Activated CD8-positive, alpha-beta T cell treated with anti-CD3 and anti-CD28 coated beads, Interleukin-2, amount 10 ng/mL, durations not matched to agents 7 days and 5 days (primary cell): Measurements from ENCODE around the gene ALOX12. TPM values are rescaled to one million over a fixed set of nuclear protein-coding genes. Genes with fewer than 3 reads are reported as not detected.

Experiments used
- ATAC-seq: fragments of 150-1000 bp; cut with Tn5 transposase; one replicate; pipeline ENCODE4 v1.10.0; 2021; ENCODE audit warnings: moderate library complexity
- CTCF ChIA-PET: fragments of 350-600 bp; sonication (Branson Sonifier 250); formaldehyde crosslinking; loops from one replicate; lab custom pipeline; 2021; ENCODE audit warnings: antibody characterized with exemption; lab: Charles Lee
- POLR2A ChIA-PET: fragments of 350-600 bp; sonication (Branson Sonifier 250); formaldehyde crosslinking; loops from one replicate; lab custom pipeline; 2021; ENCODE audit warnings: antibody characterized with exemption; lab: Charles Lee
- DNase-seq: peaks from one replicate; pipeline ENCODE4 v3.0.0-alpha.2; 2020
- H3K27ac Mint-ChIP-seq: one replicate; pipeline ENCODE4 v1.8.0; 2021; ENCODE audit warnings: mild to moderate bottlenecking, mixed read lengths
- H3K27me3 Mint-ChIP-seq: one replicate; pipeline ENCODE4 v1.8.0; 2021; ENCODE audit warnings: low read depth, mixed read lengths
- H3K36me3 Mint-ChIP-seq: one replicate; pipeline ENCODE4 v1.8.0; 2021; ENCODE audit warnings: low read depth, mixed read lengths
- H3K4me1 Mint-ChIP-seq: one replicate; pipeline ENCODE4 v1.8.0; 2021; ENCODE audit warnings: low read depth, mixed read lengths
- H3K4me3 Mint-ChIP-seq: one replicate; pipeline ENCODE4 v1.8.0; 2021; ENCODE audit warnings: mild to moderate bottlenecking, mixed read lengths
- H3K9me3 Mint-ChIP-seq: one replicate; pipeline ENCODE4 v1.8.0; 2022; ENCODE audit warnings: mixed read lengths; ENCODE audit not compliant: insufficient read depth
- total RNA-seq, 2 experiments: library from RNA; stranded (reverse); gene quantifications; one replicate each; pipeline ENCODE4 v1.2.3, GENCODE V29; 2021

ALOX12 gene
- total RNA-seq, 2 experiments from 2014 or later = not detected

DNA sequence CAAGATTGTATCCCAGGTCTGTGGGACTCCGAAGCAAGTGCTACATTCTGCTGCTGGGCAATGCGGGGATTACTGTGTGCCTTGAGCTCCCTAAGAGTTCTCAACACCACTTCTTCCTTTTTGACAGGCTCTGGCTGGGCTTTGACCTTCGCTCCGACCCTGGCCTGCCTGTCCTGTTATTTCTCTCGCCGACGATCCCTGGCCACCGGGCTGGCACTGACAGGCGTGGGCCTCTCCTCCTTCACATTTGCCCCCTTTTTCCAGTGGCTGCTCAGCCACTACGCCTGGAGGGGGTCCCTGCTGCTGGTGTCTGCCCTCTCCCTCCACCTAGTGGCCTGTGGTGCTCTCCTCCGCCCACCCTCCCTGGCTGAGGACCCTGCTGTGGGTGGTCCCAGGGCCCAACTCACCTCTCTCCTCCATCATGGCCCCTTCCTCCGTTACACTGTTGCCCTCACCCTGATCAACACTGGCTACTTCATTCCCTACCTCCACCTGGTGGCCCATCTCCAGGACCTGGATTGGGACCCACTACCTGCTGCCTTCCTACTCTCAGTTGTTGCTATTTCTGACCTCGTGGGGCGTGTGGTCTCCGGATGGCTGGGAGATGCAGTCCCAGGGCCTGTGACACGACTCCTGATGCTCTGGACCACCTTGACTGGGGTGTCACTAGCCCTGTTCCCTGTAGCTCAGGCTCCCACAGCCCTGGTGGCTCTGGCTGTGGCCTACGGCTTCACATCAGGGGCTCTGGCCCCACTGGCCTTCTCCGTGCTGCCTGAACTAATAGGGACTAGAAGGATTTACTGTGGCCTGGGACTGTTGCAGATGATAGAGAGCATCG lies 42.4 kb downstream of the ALOX12 start:
- CTCF ChIA-PET = interaction anchor here (0.9 to 4.3 kb wide), 6 partner anchors 8 to 95 kb away, joined by 3 to 59 read pairs (median 6); partner anchors contain the start of gene BCL6B
- DNase-seq (no peak), ATAC-seq (no peak)
- H3K4me3 Mint-ChIP-seq = peak overlapping the region; percentile 26
- peak overlapping the region; percentile 24 for H3K27ac Mint-ChIP-seq
- POLR2A ChIA-PET = interaction anchor here (1.9 kb wide), 1 partner anchor 16 kb away, joined by 6 read pairs; no protein-coding TSS in a partner anchor
- H3K9me3 Mint-ChIP-seq = no peaks in the 10 kb centered on the region
- peaks cover 57% of the 10 kb centered on the region for H3K4me1 Mint-ChIP-seq
- no peaks in the 10 kb centered on the region for H3K27me3 Mint-ChIP-seq
- H3K36me3 Mint-ChIP-seq = peaks cover 20% of the 10 kb centered on the region

DNA sequence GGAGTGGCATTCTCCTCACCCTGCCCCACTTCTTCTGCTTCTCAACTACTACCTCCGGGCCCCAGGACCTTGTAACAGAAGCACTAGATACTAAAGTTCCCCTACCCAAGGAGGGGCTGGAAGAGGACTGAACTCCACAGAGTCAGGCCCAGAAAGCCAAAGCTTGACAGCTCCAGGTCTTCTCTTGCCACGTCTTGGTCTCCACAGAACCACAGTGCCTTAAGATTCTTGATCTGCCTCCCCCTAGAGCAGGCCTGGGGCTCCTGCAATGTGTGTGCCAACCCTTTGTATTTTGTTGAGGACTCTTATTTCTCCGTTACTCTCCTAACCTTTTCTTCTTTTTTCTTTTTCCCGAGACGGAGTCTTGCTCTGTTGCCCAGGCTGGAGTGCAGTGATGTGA lies 44.0 kb downstream of the ALOX12 start:
- POLR2A ChIA-PET = interaction anchor here (1.9 kb wide), 1 partner anchor 18 kb away, joined by 6 read pairs; no protein-coding TSS in a partner anchor
- DNase-seq (no peak), ATAC-seq (no peak)
- peaks cover 5% of the 10 kb centered on the region for H3K27me3 Mint-ChIP-seq
- peak overlapping the region; percentile 69 for H3K27ac Mint-ChIP-seq
- H3K4me1 Mint-ChIP-seq = peaks cover 44% of the 10 kb centered on the region
- H3K9me3 Mint-ChIP-seq = no peaks in the 10 kb centered on the region
- CTCF ChIA-PET = interaction anchor here (0.8 to 2.5 kb wide), 5 partner anchors 12 to 125 kb away, joined by 3 to 7 read pairs (median 5); no protein-coding TSS in a partner anchor
- peaks cover 18% of the 10 kb centered on the region for H3K36me3 Mint-ChIP-seq
- no peak overlapping the region for H3K4me3 Mint-ChIP-seq

GRCh38 chr17:7041607-7042500 lies 46.0 kb downstream of the ALOX12 start:
- DNase-seq = no peak
- POLR2A ChIA-PET = interaction anchor here (1.0 to 1.7 kb wide), 3 partner anchors 18 to 35 kb away, joined by 3 to 4 read pairs (median 3); no protein-coding TSS in a partner anchor
- no peaks in the 10 kb centered on the region for H3K9me3 Mint-ChIP-seq
- peak overlapping the region; percentile 72 for H3K27ac Mint-ChIP-seq
- H3K36me3 Mint-ChIP-seq = peaks cover 18% of the 10 kb centered on the region
- peaks cover 8% of the 10 kb centered on the region for H3K27me3 Mint-ChIP-seq
- peaks cover 51% of the 10 kb centered on the region for H3K4me1 Mint-ChIP-seq
- H3K4me3 Mint-ChIP-seq = peak overlapping the region; percentile 58
- CTCF ChIA-PET = interaction anchor here (1.0 to 2.8 kb wide), 6 partner anchors 20 to 136 kb away, joined by 3 to 12 read pairs (median 4); no protein-coding TSS in a partner anchor
- peak; percentile 18 for ATAC-seq

- ATAC-seq = peak; percentile 38
- ChIA-PET CTCF (interaction anchor here (1.0 to 2.8 kb wide), 5 partner anchors 21 to 135 kb away, joined by 3 to 12 read pairs (median 5); no protein-coding TSS in a partner anchor), POLR2A (interaction anchor here (1.0 kb wide), 1 partner anchor 19 kb away, joined by 3 read pairs; no protein-coding TSS in a partner anchor)
- Mint-ChIP-seq H3K27me3 (peaks cover 8% of the 10 kb centered on the region), H3K4me1 (peaks cover 57% of the 10 kb centered on the region), H3K4me3 (peak overlapping the region; percentile 58), H3K36me3 (peaks cover 18% of the 10 kb centered on the region), H3K9me3 (no peaks in the 10 kb centered on the region), H3K27ac (peak overlapping the region; percentile 72)
- DNase-seq = peak; percentile 53
Measured at GRCh38 chr17:7042501-7043181, 46.8 kb downstream of the ALOX12 start.

GRCh38 chr17:7043182-7043496 lies 47.3 kb downstream of the ALOX12 start:
- peak overlapping the region; percentile 58 for H3K4me3 Mint-ChIP-seq
- peaks cover 54% of the 10 kb centered on the region for H3K4me1 Mint-ChIP-seq
- H3K27me3 Mint-ChIP-seq = peaks cover 8% of the 10 kb centered on the region
- peak overlapping the region; percentile 57 for H3K27ac Mint-ChIP-seq
- POLR2A ChIA-PET = interaction anchor here (1.5 kb wide), 1 partner anchor 7 kb away, joined by 5 read pairs; the partner anchor contains the start of gene SLC16A13
- no peaks in the 10 kb centered on the region for H3K9me3 Mint-ChIP-seq
- DNase-seq = no peak
- H3K36me3 Mint-ChIP-seq = peaks cover 17% of the 10 kb centered on the region
- CTCF ChIA-PET = interaction anchor here (1.0 to 13.6 kb wide), 5 partner anchors 21 to 134 kb away, joined by 3 to 395 read pairs (median 9); no protein-coding TSS in a partner anchor
- ATAC-seq = peak; percentile 1

DNA sequence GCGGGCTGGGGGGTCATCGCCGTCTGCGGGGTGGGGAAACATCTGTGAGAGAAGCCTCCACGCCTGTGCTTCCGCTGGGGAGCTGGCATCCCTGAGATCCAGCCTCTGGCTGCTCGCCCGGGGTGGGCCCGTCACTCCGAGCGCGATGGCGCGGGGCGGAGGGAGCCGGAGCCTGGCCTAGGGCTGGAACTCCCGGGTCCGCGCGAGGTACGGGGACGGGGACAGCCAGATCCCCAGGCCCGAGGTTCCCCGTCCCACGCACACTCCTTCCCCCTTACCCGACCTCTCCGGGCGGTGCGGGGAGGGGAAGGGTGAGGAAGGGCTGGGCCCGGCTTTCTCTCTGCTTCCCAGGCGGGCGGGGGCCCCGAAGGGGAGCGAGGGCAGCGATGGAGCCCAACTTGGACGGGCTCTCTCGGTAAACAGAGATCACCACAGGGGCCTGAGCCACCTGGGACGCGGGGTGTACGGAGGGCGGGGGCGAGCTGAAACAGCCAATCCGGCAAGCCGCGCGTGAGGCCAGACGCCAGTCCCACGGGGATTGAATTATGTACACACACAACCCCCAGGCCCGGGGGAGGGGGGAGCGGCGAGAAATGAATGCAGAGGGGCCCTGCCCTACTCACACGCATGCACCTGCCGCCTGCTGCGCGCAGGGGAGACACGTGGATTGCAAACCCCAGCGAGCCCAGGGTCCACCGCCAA lies 47.8 kb downstream of the ALOX12 start, which contains the start of gene SLC16A11:
Gene SLC16A11 (minus strand): TSS at position 596 of the 702 bp plus-strand sequence. CDS start 579 bp downstream, at position 17.
- ATAC-seq (peak; percentile 6), DNase-seq (no peak)
- Mint-ChIP-seq H3K4me3 (peak within 1 kb of the TSS; percentile 58), H3K27ac (peak within 1 kb of the TSS; percentile 57), H3K27me3 (peaks cover 8% of the 10 kb centered on the region), H3K4me1 (peaks cover 48% of the 10 kb centered on the region), H3K9me3 (no peaks in the 10 kb centered on the region), H3K36me3 (peaks cover 12% of the 10 kb centered on the region)
- POLR2A ChIA-PET = interaction anchor here (1.5 kb wide), 1 partner anchor 8 kb away, joined by 5 read pairs; the partner anchor contains the start of gene SLC16A13
- CTCF ChIA-PET = interaction anchor here (2.8 to 13.6 kb wide), 3 partner anchors 23 to 134 kb away, joined by 12 to 395 read pairs (median 31); no protein-coding TSS in a partner anchor

DNA sequence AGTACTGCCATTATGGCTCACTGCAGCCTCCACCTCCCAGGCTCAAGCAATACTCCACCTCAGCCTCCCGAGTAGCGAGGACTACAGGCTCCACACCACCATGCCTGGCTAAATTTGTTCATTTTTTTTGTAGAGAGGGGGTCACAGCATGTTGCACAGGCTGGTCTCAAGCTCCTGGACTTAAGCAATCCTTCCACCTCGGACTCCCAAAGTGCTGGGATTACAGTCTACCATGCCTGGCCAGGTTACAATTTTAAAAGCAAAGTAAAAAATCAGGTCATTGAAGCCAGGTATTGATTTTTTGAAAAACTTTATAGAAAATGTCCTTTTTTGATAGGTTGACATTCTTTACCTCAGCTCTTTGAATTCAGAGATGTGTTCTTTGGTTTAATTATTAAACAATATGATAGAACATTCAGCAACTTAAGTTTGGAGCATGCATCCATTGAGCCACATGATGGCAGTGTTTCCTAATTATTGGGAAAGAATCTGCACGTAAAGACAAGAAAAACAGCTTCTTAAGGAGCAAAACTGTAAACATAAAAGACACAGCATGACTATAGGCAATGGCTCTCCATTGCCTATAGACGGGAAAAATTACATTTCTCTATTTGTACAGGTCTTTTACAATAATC lies 49.8 kb downstream of the ALOX12 start:
- Mint-ChIP-seq H3K4me3 (peak overlapping the region; percentile 73), H3K9me3 (no peaks in the 10 kb centered on the region), H3K27me3 (peaks cover 10% of the 10 kb centered on the region), H3K4me1 (peaks cover 38% of the 10 kb centered on the region), H3K27ac (peak overlapping the region; percentile 66), H3K36me3 (peaks cover 1% of the 10 kb centered on the region)
- CTCF ChIA-PET = interaction anchor here (0.7 to 13.6 kb wide), 64 partner anchors 8 to 642 kb away, joined by 3 to 395 read pairs (median 4); partner anchors contain the start of genes ACADVL, ACAP1, ASGR1 and DLG4
- POLR2A ChIA-PET = interaction anchor here (0.6 to 2.9 kb wide), 10 partner anchors 10 to 413 kb away, joined by 3 to 24 read pairs (median 5); partner anchors contain the start of genes ACADVL and SLC16A13
- DNase-seq (peak; percentile 68), ATAC-seq (peak; percentile 42)

- peak; percentile 43 for ATAC-seq
- Mint-ChIP-seq H3K4me3 (peak overlapping the region; percentile 73), H3K36me3 (no peaks in the 10 kb centered on the region), H3K9me3 (no peaks in the 10 kb centered on the region), H3K4me1 (peaks cover 36% of the 10 kb centered on the region), H3K27ac (peak overlapping the region; percentile 66), H3K27me3 (peaks cover 10% of the 10 kb centered on the region)
- POLR2A ChIA-PET = interaction anchor here (0.6 to 2.9 kb wide), 10 partner anchors 11 to 412 kb away, joined by 3 to 24 read pairs (median 5); partner anchors contain the start of genes ACADVL and SLC16A13
- CTCF ChIA-PET = interaction anchor here (0.7 to 13.6 kb wide), 63 partner anchors 8 to 642 kb away, joined by 3 to 395 read pairs (median 4); partner anchors contain the start of genes ACADVL, ACAP1, ASGR1 and DLG4
- peak; percentile 51 for DNase-seq
Measured at GRCh38 chr17:7046127-7046724, 50.4 kb downstream of the ALOX12 start.
